Mammary epithelial cell (primary cell): ENCODE data around the gene HIF1A.

Experiments used
- EZH2 ChIP-seq: IDR thresholded peaks from 2 replicates; pipeline ENCODE4 v1.6.1; 2012; ENCODE audit warnings: low read length, inconsistent platforms, borderline replicate concordance
- TF ChIP-seq, protein P1 (sequence below), 2 donors: IDR thresholded peaks in 1 of 2; conservative IDR thresholded peaks in 1 of 2; 2 replicates each; pipeline ENCODE4 v1.5.1; 2011 to 2012; ENCODE audit warnings: inconsistent platforms in 2 of 2, low read length in 2 of 2, mild to moderate bottlenecking in 2 of 2, control low read depth in 1 of 2, low read depth in 1 of 2; ENCODE audit not compliant: insufficient read depth in 1 of 2; ENCODE audit errors: extremely low read depth in 1 of 2

DNA sequence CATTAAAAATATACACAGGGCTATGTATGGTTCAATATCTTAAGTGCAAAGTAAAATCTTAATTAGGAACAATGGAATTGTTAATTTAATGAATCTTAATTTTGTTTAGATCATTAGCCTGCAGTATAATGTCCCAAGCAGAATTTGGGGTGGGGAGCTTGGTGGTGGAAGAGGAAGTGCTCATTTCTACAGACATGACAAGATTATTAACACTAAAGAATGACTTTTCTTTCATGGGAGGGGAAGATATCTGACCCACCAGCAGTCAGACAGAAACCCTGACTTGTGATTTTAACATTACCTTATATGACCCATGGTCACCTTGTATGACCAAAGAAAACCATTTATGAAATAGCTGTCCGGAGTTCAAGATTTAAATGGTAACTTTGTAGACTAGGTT lies 41.3 kb upstream of the HIF1A start:
- TF ChIP-seq, protein P1, sequence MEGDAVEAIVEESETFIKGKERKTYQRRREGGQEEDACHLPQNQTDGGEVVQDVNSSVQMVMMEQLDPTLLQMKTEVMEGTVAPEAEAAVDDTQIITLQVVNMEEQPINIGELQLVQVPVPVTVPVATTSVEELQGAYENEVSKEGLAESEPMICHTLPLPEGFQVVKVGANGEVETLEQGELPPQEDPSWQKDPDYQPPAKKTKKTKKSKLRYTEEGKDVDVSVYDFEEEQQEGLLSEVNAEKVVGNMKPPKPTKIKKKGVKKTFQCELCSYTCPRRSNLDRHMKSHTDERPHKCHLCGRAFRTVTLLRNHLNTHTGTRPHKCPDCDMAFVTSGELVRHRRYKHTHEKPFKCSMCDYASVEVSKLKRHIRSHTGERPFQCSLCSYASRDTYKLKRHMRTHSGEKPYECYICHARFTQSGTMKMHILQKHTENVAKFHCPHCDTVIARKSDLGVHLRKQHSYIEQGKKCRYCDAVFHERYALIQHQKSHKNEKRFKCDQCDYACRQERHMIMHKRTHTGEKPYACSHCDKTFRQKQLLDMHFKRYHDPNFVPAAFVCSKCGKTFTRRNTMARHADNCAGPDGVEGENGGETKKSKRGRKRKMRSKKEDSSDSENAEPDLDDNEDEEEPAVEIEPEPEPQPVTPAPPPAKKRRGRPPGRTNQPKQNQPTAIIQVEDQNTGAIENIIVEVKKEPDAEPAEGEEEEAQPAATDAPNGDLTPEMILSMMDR (conservative IDR thresholded peaks at IDR 0.05 in 1 of 2, IDR thresholded peaks at IDR 0.05 in 1 of 2; ENCODE audit: extremely low read depth in 1 of 2, insufficient read depth in 1 of 2, low read depth in 1 of 2, low read length in 2 of 2) = no peak
- no peak for TF ChIP-seq EZH2
